ENCODE results near the gene FIGNL1.

Gene FIGNL1, protein sequence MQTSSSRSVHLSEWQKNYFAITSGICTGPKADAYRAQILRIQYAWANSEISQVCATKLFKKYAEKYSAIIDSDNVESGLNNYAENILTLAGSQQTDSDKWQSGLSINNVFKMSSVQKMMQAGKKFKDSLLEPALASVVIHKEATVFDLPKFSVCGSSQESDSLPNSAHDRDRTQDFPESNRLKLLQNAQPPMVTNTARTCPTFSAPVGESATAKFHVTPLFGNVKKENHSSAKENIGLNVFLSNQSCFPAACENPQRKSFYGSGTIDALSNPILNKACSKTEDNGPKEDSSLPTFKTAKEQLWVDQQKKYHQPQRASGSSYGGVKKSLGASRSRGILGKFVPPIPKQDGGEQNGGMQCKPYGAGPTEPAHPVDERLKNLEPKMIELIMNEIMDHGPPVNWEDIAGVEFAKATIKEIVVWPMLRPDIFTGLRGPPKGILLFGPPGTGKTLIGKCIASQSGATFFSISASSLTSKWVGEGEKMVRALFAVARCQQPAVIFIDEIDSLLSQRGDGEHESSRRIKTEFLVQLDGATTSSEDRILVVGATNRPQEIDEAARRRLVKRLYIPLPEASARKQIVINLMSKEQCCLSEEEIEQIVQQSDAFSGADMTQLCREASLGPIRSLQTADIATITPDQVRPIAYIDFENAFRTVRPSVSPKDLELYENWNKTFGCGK

DNA sequence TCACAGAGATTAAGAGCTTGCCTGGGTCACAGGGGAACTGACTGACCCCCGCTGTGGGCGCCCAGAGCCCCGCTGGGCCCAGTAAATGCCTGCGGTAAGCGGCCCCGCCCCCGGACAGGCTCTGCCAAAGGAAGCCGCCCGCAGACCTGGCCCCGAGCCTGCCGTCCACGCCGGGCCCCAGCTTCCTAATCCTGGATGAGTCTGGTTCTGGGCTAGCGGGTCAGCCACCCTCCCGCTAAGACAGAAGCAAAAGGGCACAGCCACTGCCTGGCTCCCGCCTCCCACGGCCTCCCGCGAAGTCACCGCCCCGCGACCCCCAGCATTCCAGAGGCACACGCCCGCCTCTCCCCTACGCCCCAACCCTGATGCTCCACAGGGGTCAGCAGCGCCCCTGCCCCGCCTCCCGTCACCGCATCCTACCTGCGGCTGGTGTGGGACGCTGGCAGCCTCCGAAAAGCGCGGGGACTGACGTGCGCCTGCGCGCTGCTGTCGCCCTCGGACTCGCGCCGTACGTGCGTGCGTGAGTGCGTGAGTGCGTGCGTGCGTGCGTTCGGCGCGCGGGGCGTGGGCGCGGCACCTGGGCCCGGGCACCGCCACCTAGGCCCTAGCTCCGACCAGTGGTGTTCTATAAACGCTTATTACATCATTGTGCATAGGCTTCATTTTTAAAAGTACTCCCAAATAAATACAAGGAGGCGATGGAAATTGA is at the start of gene FIGNL1:
Gene FIGNL1, minus strand, starts transcription at position 470 of the 709 bp plus-strand sequence. CDS start 3,063 bp downstream, outside the sequence.
- peak within 1 kb of the TSS; percentile 90 for H3K4me3 ChIP-seq (ENCODE audit: low read length)
- H3K36me3 ChIP-seq (replicated peaks; ENCODE audit: low read depth, low read length) = peaks cover 26% of the 10 kb centered on the region
- peak within 1 kb of the TSS; percentile 85 for H3K9ac ChIP-seq (ENCODE audit: low read length)
- peaks cover 33% of the 10 kb centered on the region for H3K4me1 ChIP-seq (ENCODE audit: low read length)
- H2AFZ ChIP-seq (ENCODE audit: low read depth, low read length) = peak within 1 kb of the TSS; percentile 93
- H3K9me3 ChIP-seq (ENCODE audit: insufficient read depth, low read length) = no peaks in the 10 kb centered on the region
- H4K20me1 ChIP-seq (ENCODE audit: insufficient read depth, low read length) = peaks cover 20% of the 10 kb centered on the region
- TF ChIP-seq, protein P1, sequence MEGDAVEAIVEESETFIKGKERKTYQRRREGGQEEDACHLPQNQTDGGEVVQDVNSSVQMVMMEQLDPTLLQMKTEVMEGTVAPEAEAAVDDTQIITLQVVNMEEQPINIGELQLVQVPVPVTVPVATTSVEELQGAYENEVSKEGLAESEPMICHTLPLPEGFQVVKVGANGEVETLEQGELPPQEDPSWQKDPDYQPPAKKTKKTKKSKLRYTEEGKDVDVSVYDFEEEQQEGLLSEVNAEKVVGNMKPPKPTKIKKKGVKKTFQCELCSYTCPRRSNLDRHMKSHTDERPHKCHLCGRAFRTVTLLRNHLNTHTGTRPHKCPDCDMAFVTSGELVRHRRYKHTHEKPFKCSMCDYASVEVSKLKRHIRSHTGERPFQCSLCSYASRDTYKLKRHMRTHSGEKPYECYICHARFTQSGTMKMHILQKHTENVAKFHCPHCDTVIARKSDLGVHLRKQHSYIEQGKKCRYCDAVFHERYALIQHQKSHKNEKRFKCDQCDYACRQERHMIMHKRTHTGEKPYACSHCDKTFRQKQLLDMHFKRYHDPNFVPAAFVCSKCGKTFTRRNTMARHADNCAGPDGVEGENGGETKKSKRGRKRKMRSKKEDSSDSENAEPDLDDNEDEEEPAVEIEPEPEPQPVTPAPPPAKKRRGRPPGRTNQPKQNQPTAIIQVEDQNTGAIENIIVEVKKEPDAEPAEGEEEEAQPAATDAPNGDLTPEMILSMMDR (IDR thresholded peaks at IDR 0.05; ENCODE audit: low read depth, low read length) = no peak
- TF ChIP-seq EZH2phosphoT487 (IDR thresholded peaks at IDR 0.05; ENCODE audit: low read depth) = no peak
- peaks cover 44% of the 10 kb centered on the region for H3K79me2 ChIP-seq (ENCODE audit: low read length)
- peak within 1 kb of the TSS; percentile 89 for H3K4me2 ChIP-seq (ENCODE audit: low read length)
- H3K27ac ChIP-seq (ENCODE audit: low read length) = peak within 1 kb of the TSS; percentile 55
- no peaks in the 10 kb centered on the region for H3K27me3 ChIP-seq (ENCODE audit: low read depth, low read length)

DNA sequence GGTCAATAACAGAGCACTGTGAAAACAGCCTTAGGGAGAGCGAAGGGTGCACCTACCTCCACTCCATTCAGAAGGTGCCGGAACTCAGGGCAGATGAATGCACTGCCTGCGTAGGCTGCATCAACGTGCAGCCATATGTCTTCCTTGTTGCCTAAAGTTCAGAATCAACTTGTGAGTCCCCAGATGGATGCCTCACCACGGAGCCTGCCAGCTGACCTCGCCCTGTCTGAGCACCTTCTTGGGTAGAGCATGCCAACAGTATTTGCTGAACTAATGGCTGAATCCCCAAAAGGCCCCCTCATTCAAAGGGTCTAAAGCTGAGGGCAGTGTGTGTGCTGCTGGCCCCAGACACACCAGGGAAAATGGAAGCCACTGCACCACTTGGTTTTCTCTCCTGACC is 48.9 kb upstream of the FIGNL1 start:
- H3K4me1 ChIP-seq (ENCODE audit: low read length) = no peaks in the 10 kb centered on the region

DNA sequence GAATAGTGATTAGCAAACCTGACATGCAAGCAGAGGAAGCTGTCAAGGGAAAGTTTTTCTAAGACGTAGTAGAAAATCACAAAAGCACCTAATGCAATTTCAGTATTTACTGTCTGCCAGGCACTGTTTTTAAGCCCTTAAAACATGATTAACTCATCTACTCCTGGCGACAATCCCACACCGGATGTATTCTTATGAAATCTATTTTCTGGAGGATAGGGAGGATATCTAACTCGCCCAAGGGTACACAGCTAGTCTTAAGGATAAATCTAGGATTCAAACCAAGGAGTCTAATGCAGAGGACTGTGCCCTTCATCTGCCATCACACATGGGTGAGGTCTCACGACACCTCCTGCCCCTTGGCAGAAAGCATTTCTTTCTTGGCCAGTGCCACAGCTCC is 47.8 kb upstream of the FIGNL1 start:
- no peaks in the 10 kb centered on the region for H4K20me1 ChIP-seq (ENCODE audit: insufficient read depth, low read length)
- H3K27me3 ChIP-seq (ENCODE audit: low read depth, low read length) = peaks cover 29% of the 10 kb centered on the region
- no peak overlapping the region for H3K4me2 ChIP-seq (ENCODE audit: low read length)
- no peak for TF ChIP-seq EZH2phosphoT487 (IDR thresholded peaks at IDR 0.05; ENCODE audit: low read depth)
- TF ChIP-seq, protein P1 (IDR thresholded peaks at IDR 0.05; ENCODE audit: low read depth, low read length) = no peak
- no peaks in the 10 kb centered on the region for H3K36me3 ChIP-seq (replicated peaks; ENCODE audit: low read depth, low read length)
- no peak overlapping the region for H3K9ac ChIP-seq (ENCODE audit: low read length)
- no peak overlapping the region for H2AFZ ChIP-seq (ENCODE audit: low read depth, low read length)
- H3K4me1 ChIP-seq (ENCODE audit: low read length) = no peaks in the 10 kb centered on the region
- no peak overlapping the region for H3K27ac ChIP-seq (ENCODE audit: low read length)
- H3K79me2 ChIP-seq (ENCODE audit: low read length) = no peaks in the 10 kb centered on the region
- H3K9me3 ChIP-seq (ENCODE audit: insufficient read depth, low read length) = no peaks in the 10 kb centered on the region
- no peak overlapping the region for H3K4me3 ChIP-seq (ENCODE audit: low read length)

More for the DNA sequence above, 48.9 kb upstream of the FIGNL1 start:
- no peak overlapping the region for H3K27ac ChIP-seq (ENCODE audit: low read length)
- H3K9me3 ChIP-seq (ENCODE audit: insufficient read depth, low read length) = no peaks in the 10 kb centered on the region
- TF ChIP-seq EZH2phosphoT487 (IDR thresholded peaks at IDR 0.05; ENCODE audit: low read depth) = no peak
- TF ChIP-seq, protein P1 (IDR thresholded peaks at IDR 0.05; ENCODE audit: low read depth, low read length) = no peak
- no peak overlapping the region for H2AFZ ChIP-seq (ENCODE audit: low read depth, low read length)
- no peaks in the 10 kb centered on the region for H3K79me2 ChIP-seq (ENCODE audit: low read length)
- no peak overlapping the region for H3K9ac ChIP-seq (ENCODE audit: low read length)
- H3K36me3 ChIP-seq (replicated peaks; ENCODE audit: low read depth, low read length) = no peaks in the 10 kb centered on the region
- no peaks in the 10 kb centered on the region for H4K20me1 ChIP-seq (ENCODE audit: insufficient read depth, low read length)
- H3K4me3 ChIP-seq (ENCODE audit: low read length) = no peak overlapping the region
- H3K27me3 ChIP-seq (ENCODE audit: low read depth, low read length) = peaks cover 29% of the 10 kb centered on the region
- no peak overlapping the region for H3K4me2 ChIP-seq (ENCODE audit: low read length)
